GM06990 (cell line): ENCODE results near the gene LEFTY2.

Experiments
- DNase-seq: peaks from one replicate; pipeline ENCODE4 v3.0.0-alpha.2; 2011; ENCODE audit not compliant: insufficient read length; ENCODE audit errors: extremely low read depth
- H3K27me3 ChIP-seq: replicated peaks from 2 replicates; pipeline ENCODE4 v1.6.0; 2011; ENCODE audit warnings: low read length; ENCODE audit not compliant: control insufficient read depth, insufficient read depth
- H3K36me3 ChIP-seq: 2 replicates; pipeline ENCODE4 v1.5.1; 2011; ENCODE audit warnings: low read length; ENCODE audit not compliant: control insufficient read depth, insufficient read depth
- H3K4me3 ChIP-seq: replicated peaks from 2 replicates; pipeline ENCODE4 v1.5.1; 2011; ENCODE audit warnings: low read depth, mild to moderate bottlenecking, control low read depth, low read length
- CTCF ChIP-seq: IDR thresholded peaks from 2 replicates; pipeline ENCODE4 v1.5.1; 2011; ENCODE audit warnings: low read length, control low read depth, mild to moderate bottlenecking, inconsistent platforms; ENCODE audit not compliant: insufficient read depth, poor library complexity, severe bottlenecking

LEFTY2 gene

GRCh38 chr1:225965231-225965630 is 24.2 kb upstream of the LEFTY2 start:
- Histone ChIP-seq H3K4me3 (no peak overlapping the region), H3K36me3 (no peaks in the 10 kb centered on the region), H3K27me3 (no peaks in the 10 kb centered on the region)
- TF ChIP-seq CTCF = no peak
- no peak for DNase-seq

GRCh38 chr1:225963735-225964530 is 22.9 kb upstream of the LEFTY2 start:
- Histone ChIP-seq H3K27me3 (no peaks in the 10 kb centered on the region), H3K4me3 (no peak overlapping the region), H3K36me3 (no peaks in the 10 kb centered on the region)
- DNase-seq = no peak
- TF ChIP-seq CTCF = no peak

- Histone ChIP-seq H3K27me3 (no peaks in the 10 kb centered on the region), H3K36me3 (no peaks in the 10 kb centered on the region), H3K4me3 (no peak overlapping the region)
- DNase-seq = peak; percentile 73
- peak; percentile 99 for TF ChIP-seq CTCF
These were observed 21.5 kb upstream of the LEFTY2 start for GRCh38 chr1:225962440-225962975.

GRCh38 chr1:225961659-225962439 is 20.8 kb upstream of the LEFTY2 start:
- DNase-seq = no peak
- H3K27me3 ChIP-seq = no peaks in the 10 kb centered on the region
- no peak overlapping the region for H3K4me3 ChIP-seq
- no peaks in the 10 kb centered on the region for H3K36me3 ChIP-seq
- TF ChIP-seq CTCF = no peak

- no peak overlapping the region for H3K4me3 ChIP-seq
- TF ChIP-seq CTCF = no peak
- no peaks in the 10 kb centered on the region for H3K36me3 ChIP-seq
- no peaks in the 10 kb centered on the region; the same call in 1 of the 2 replicates for H3K27me3 ChIP-seq
- no peak for DNase-seq
These were observed 17.0 kb upstream of the LEFTY2 start for GRCh38 chr1:225958041-225958440.
